Hematopoietic multipotent progenitor cell treated with erythropoietin and hydrocortisone succinate and interleukin-3 and kit ligand, for 6 days (in vitro differentiated cells): ENCODE data around the gene HECTD3.
"Not testable (repeated sequence)": the region's sequence is repeated elsewhere in the genome, so short reads cannot be mapped to it uniquely, and the experiment has no call there.

ENCODE experiments used
- DNase-seq: peaks from one replicate; pipeline ENCODE4 v3.0.0-alpha.2; 2015

The HECTD3 gene

DNA sequence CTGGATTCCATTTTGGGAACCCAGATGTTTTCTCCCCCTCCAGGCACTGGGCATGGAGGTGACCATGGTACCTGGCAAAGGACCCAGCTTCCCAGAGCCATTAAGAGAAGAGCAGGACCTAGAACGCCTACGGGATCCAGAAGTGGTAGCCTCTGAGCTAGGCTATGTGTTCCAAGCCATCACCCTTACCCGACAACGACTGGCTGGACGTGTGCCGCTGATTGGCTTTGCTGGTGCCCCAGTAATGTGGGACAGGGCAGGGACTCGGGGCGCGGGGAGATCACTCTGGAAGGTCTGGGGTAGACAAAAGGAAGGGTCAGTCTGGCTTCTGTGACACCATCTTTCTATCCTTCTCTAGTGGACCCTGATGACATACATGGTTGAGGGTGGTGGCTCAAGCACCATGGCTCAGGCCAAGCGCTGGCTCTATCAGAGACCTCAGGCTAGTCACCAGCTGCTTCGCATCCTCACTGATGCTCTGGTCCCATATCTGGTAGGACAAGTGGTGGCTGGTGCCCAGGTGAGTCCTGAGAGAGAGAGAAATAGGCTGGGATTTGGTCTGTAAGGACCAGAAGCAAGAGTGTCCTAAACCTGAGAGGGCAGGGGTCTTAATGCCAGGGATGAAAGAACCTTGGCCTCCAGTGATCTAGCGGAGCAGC lies 2.6 kb upstream of the HECTD3 start:
- no peak for DNase-seq

DNA sequence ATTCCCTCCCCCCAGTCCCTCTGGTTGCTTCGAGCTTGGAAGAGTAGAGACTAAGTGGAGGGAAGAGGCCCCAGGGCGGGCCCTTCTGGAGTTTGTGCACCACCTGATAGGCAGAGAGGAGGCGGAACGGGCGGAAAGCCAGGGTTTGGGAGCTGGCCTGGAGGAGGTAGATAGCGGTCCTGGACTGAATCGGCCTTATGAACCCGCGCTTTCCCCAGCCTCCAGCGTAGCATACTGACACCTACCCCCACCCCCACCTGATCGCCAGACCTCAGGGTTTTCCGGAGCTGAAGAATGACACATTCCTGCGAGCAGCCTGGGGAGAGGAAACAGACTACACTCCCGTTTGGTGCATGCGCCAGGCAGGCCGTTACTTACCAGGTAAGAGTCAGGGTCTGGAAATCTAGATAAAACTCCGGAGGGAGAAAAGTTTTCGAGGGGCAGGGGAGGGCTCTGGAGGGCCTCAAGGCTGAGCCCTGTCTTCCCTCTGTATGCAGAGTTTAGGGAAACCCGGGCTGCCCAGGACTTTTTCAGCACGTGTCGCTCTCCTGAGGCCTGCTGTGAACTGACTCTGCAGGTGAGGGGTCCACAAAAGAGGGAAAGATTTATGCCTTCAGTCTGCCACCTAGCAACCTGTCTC lies 1.6 kb upstream of the HECTD3 start:
- peak; percentile 99 for DNase-seq

DNA sequence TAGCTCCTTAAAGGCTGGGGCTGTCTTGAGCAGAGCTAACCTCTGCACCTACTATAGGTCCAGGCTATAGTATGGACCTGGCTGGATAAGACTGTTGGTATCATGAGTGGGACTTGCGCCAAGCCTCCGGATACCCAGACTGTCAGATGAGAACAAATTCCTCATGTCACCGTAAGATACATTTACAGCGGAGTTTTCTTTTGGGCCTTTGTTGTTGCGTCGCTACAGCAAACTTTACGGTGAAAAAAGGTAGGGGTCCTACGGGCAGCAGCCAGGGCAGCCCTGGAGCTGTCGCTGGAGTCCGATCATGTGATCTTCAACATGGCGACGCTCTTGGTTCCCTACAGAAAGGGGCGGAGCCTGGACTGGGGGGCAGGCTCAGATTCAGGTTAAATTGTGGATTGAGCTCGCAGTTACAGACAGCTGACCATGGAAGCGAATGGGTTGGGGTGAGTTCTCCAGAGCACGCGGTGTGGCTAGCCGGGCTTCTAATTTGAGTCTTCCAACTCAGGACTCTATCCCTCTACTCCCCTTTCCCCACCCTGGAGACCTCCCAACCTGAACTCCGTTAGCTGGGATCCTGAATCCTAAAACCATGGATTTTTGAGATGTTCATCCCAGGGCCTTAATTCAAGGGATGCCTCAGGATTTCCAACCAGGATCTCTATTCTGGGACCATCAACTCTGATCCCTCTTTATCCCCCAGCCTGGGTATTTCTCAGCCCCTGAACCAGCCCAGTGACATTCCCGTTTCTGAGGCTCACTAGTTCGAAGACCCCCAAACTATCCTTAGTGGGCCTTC lies 914 bp upstream of the HECTD3 start, which contains the start of gene UROD:
Gene UROD, plus strand, starts transcription at position 418 of the 802 bp plus-strand sequence. Its CDS starts 12 bp downstream, at position 430.
- peak; percentile 99 for DNase-seq

DNA sequence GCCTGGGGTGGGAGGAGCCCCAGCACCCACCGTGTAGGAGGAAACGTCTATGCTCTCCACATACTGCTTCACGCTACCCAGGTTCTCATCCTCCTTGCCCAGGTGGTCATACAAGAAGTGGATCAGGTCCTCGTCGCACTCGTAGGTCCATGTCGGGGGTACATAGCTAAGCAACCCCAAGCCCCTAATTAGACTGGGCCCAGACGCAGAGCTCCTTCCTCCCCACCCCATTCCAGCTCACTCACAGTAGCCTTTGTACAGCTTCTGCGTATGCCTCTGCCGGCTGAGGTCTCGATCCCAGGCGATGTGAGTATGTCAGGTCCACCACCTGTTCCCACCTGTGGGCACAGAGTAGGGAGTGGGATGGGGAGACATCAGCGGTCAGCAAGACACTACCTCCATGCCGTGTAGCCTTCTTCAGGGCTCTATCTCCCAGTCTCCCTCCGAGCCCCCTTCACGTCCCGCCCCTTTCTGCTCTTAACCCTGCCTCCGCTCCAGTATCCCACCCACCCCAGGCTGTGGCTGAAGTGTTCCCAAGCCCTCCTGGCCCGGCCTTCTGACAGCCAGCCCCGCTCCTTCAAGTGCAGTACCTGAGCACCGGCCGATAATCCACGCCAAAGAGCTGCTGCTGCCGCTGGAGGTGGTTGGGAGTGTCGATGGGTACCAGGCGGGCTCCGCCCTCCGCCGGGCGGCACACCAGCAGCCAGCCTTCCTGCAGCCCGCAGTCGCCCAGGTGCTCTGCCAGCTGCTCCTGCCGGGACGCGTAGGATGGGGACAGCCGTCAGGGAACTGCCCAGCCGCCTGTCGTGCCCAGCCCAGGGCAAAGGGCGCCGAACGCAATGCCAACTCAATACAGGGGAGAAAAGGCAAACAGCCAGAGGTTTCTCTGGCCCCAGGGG lies 919 bp downstream of the HECTD3 start:
- DNase-seq = peak; percentile 61

DNA sequence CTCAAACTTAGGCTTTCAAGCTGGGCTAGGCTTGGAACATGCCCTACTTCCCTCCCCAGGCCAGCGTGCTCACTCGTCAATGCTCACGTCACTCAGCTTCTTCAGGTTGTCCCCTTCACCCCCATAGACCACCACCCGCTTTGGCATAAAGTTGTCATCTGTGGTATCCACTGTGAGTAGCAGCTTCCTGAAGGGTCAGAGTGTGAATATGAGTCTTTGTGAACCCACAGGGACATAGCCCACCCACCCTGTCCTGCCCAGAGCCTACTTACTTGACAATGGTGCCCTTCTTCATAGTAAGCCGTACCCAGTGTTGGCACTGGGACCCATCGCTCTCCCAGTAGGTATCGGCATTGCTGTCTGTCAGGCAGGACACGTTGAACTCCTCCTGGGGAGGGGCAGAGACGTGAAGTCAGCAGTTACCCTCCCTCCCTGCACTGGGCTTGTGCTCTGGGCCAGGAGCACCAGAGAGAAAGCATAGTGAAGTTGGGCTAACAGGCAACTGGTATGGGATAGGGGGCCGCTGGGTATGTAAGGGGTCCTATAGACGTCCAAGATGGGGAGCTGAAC lies 1.7 kb downstream of the HECTD3 start:
- no peak for DNase-seq

DNA sequence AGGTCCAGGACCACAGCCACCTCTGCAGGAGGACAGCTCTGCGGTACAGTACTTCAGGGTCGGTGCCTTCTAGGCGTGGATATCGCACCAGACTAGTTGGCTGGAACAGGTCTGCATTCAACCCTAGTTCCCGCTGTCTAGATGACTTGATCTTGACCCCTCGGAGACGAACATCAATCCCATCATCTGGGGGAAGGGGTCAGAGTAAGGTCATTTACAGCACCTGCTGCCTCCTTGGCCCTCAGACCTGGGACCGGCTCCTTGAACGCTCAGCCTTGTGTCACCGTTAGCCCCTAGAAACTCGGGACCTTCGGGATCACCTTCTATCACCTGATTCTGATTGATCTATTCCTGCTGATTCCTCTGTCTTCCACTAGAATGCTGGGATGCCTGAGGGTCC lies 2.6 kb downstream of the HECTD3 start:
- DNase-seq = no peak

DNA sequence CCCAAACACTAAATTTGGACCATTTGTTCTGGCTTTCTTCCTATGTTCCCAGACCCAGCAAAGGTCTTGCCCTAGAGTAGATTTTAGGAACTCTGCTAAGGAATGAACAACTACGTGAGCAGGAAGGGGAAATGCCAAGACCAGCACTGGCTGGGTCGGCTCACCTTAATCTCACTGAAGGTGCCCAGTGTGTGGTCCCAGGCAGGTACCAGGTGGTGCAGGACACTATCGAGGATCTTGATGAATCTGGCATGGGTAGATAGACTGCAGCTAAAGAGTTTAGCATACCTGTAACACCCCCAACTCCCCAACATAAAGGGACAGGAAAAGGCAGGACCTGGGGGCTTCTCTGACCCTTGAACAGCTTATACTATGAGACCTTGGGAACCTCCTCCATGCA lies 3.0 kb downstream of the HECTD3 start:
- DNase-seq = no peak

DNA sequence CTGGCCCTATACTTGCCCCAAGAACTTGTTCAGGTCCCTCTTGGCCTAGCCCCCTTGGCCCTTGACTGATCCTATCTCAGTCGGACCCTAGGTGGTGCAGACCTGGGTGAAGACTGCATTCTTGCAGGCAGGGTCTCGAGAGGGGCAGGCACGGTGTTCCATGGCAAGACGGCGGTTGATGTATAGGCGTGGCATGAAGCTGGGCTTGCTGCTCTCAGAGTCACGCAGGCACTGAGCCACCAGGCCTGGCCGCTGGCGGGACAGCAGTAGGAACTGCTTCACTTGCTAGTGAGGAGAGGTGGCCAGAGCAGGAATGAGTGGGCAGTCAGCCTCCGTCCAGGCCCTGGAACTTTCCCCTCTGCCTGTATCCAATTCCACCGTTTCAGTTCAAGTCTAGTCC lies 3.8 kb downstream of the HECTD3 start:
- no peak for DNase-seq

DNA sequence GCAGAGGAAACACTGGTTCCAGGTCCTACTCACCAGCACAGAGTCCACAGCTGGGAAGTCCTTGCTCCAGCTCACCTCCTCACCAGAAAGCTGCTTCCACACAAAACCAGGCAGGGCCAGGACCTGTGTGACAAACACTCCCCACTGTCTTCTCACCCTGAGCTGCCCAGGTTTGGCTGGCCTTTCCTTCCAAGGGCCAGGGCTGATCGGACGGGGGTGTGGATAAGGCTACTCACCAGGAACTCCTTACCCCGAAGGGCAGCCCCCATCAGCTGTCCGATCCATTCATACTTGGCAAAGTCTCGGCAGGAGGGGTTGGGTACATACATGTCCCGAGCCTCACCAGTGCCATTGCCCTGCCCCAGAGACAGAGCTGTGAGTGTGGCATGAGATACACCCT lies 5.4 kb downstream of the HECTD3 start:
- DNase-seq = no peak

DNA sequence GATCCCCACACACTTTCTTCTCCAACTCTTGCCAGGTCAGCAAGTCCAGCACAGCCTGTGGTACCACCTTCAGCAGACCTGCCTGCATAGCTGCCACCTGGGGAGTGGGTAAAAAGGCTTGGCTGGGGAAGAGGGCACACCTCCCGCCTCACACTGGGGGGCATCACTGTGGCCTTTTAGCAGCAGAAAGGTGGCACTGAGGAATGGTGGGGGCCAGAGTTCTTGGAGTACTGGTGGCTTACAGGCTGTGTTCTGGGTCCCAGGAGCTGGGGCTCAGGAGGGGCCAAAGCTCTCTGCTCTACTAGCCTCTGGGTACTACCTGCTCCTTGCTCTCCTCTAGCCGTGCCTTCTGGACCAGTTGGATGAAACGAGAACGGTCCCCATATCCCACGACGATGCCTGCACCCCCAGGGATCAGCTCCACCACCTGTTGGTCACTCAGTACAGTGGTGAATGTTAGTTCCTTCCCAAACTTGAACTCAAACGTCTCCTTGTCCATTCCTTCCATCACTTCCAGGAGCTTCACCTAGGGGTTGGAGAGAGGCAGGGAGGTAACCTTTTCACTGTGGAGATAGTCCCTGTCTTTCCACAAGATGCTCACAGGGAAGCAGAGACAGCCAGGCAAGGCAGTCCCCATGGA lies 6.7 kb downstream of the HECTD3 start:
- no peak for DNase-seq

DNA sequence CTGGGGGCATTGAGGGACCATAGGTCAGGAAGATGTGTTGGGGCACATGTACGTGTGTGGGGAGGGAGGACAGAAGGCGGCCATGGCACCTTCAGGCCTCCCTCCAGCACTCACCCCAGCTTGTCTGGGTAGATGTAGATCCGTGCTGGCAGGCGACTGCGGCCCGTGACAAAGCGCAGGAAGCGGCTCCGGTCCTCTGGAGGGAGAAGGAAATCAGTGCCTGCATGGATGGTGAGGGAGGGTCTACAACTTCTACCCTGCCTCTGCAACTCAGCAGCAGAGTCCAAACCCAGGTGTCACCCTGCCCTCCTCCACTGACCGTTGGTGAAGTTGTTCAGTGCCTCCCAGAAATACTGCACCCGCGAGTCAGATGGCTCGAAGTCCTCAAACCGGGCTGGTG lies 7.4 kb downstream of the HECTD3 start:
- DNase-seq = no peak

DNA sequence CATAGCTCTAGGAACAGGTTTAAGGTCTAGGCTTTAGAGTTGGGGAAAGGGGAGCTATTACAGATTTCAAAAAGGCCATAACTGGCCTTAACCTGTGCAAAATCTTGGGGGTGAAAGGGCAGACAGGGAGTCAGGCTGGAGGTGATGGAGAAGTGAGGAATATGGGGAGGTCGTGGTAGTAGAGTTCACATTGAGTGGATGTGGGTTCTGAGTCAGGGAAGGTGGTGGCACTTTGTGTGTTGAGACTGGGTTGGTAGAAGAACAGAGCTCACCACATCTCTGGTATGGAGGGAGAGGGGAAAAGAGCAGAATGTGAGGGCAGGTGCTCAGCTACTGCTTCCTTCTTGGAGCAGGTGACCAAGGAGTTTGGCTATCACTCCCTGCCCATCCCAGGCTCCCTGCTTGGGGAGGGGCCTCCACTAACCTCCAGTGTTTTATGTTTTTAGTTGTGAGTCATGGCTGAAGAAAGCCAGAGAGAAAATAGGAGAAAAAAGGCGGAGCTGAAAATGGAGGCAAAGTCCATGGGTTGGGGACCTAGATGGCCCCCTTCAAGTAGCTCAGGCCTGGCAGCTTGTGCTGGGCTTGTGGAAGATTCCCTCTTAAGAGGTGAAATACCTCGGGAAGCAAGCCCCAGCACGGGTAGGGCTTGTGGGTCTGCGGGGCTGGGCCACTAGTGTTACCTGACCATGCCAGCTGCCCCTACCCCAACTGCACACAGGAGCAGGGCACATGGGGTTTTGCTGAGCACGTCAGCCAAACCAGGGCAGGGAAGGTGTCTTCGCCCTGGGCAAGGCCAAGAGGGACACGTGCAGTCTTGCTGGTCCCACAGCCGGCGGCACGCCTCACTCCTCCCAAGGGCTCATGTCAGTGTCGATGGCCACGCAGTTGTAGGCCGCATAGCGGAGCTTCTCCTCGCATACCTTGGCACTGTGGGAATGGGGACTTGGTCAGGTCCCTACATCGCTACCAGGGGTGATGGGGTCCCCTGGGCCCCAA lies 8.2 kb downstream of the HECTD3 start:
- DNase-seq = no peak

DNA sequence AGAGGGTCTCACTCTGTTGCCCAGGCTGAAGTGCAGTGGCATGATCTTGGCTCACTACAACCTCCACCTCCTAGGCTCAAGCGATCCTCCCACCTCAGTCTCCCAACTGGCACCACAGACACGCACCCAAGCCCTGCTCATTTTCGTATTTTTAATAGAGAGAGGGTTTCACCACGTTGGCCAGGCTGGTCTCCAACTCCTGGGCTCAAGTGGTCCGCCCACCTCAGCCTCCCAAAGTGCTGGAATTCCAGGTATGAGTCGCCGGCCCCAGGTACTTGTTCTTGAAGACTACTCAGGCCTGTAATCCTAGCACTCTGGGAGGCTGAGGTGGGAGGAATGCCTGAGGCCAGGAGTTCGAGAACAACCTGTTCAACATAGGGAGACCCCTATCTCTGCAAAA lies 9.5 kb downstream of the HECTD3 start:
- not testable (repeated sequence) for DNase-seq

DNA sequence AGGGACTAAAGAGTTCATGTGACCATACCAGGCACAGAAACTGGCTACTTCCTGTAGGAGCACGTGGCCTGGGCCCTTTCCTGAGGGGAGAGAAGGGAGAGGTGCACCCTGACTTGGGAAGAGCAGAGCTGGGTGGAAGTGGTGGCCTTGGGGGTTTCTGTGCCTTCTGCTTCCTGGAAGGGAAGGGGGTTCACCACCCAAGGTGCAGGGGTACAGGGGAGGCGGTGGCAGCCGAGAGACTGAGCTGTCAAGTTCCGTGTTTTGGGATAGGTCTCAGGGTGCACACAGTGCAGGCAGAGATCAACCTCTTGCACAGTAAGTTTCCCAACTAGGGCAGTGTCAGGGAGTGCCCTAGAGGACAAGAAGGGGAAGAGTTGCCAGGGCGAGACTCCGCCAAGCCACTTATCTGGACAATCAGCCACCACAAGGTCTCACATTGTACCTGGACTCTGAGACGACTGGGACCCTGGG lies 10.1 kb downstream of the HECTD3 start:
- DNase-seq = peak; percentile 69

DNA sequence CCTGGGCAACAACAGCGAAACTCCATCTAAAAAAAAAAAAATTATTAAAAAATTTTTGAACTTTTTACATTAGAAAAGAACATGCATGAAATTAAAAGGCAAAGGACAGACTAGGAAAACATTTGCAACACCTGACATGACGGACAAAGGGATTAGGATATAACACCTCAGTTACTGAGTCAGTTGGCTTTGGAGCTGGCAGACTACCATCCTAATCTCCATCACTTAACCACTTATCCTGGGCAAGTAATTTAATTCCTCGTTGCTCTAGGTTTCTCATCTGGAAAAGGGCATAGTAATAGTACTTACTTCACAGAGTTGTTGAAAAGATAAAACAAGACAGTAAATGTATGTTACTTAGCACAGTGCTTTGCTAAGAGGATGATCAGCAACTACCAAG lies 11.9 kb downstream of the HECTD3 start:
- no peak for DNase-seq

DNA sequence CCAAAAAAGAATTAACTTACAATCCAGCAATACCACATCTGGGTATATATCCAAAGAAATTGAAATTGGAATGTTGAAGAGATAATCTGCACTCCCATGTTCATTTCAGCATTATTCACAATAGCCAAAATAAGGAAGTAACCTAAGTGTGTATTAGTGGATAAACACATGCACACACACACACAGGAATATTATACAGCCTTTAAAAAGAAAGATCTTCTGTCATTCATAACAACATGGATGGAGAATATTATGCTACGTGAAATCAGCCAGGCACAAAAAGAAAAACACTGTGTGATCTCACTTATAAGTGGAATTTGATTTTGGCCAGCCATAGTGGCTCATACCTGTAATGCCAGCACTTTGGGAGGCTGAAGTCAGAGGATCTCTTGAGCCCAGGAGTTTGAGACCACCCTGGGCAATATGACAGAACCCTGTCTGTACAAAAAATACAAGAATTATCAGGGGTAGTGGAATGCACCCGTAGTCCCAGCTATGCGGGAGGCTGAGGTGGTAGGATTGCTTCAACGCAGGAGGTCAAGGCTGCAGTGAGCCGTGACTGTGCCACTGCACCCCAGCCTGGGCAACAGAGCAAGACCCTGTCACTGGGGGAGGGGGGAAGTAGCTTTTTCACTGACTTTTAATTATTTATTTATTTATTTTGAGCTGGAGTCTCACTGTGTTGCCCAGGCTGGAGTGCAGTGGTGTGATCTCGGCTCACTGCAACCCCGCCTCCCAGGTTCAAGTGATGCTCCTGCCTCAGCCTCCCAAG lies 15.5 kb downstream of the HECTD3 start:
- DNase-seq = no peak

DNA sequence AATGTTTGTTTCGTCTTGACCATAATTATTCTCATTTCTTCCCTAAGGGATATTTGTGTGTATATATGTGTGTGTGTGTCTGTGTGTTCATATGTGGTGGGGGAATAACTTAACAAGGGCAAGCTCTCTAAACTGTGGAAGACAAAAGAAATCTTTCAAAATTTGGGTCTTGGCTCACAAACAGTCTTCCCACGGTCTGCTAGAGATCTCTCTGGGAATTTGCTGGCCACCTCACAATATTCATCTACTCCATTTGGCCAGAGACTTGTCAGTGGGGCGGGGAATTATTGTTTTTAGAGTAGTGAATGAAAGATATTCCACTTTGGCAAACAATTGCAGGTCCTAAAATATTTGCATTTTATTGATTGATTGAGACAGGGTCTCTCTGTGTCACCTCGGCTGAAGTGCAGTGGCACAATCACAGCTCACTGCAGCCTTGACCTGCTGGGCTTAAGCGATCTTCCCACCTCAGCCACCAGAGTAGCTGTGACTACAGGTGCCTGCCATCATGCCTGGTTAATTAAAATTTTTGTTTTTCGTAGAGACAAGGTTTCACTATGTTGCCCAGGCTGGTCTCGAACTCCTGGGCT lies 16.7 kb downstream of the HECTD3 start:
- DNase-seq = no peak

DNA sequence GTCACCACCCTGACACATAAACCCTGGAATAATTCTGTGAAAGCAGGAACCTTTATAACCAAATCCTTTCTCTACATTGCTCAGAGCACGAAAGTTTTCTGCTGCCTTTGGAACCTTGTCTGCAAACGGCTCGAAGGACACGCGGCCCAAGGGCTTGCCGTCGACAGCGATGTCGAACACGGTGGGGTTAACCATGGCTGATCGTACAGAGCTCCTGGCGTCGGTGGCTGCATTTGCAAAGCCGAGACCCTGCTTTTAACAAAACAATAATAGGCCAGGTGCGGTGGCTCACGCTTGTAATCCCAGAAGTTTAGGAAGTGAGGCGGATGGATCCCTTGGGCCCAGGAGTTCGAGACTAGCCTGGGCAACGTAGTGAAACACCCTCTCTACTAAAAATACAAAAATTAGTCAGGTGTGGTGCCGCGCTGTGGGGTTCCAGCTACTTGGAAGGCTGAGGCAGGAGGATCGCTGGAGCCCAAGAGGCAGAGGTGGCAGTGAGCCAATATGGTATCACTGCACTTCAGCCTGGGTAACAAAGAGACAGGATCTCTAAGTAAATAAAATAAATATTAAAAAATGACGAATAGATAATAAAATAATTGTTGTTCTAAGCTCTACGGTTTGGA lies 22.5 kb downstream of the HECTD3 start:
- DNase-seq = no peak
